HEK293T (cell line): ENCODE measurements around the gene GNLY.
A peak's percentile ranks its signal among the peaks of the same experiment; 100 is the strongest.

ENCODE experiments used
- CTCF ChIA-PET: fragments of 350-600 bp; formaldehyde crosslinking; extraction: SDS; loops from one replicate; lab custom pipeline; 2021; ENCODE audit warnings: antibody characterized with exemption, inconsistent platforms; lab: Yijun Ruan, JAX
- POLR2A ChIA-PET: fragments of 350-600 bp; formaldehyde crosslinking; extraction: SDS; loops from one replicate; lab custom pipeline; 2020; ENCODE audit warnings: antibody characterized with exemption, inconsistent platforms; lab: Yijun Ruan, JAX
- DNase-seq: peaks from one replicate; pipeline ENCODE4 v3.0.0; 2012; ENCODE audit warnings: mixed read lengths; ENCODE audit errors: extremely low spot score
- ARNT ChIP-seq: fragments of 450-650 bp; IDR thresholded peaks from 2 replicates; pipeline ENCODE4 v1.6.1; 2017; ENCODE audit warnings: mild to moderate bottlenecking
- BHLHE40 ChIP-seq: fragments of 450-650 bp; IDR thresholded peaks from 2 replicates; pipeline ENCODE4 v1.6.1; 2016; ENCODE audit warnings: mild to moderate bottlenecking, moderate library complexity, borderline replicate concordance
- CTBP1 ChIP-seq: fragments of 450-650 bp; IDR thresholded peaks from 2 replicates; pipeline ENCODE4 v1.6.1; 2016; ENCODE audit warnings: borderline replicate concordance
- ELF4 ChIP-seq: fragments of 450-650 bp; IDR thresholded peaks from 2 replicates; pipeline ENCODE4 v1.6.1; 2017; ENCODE audit warnings: antibody characterized with exemption
- FOXA1 ChIP-seq: fragments of 450-650 bp; IDR thresholded peaks from 2 replicates; pipeline ENCODE4 v1.6.1; 2016; ENCODE audit warnings: mild to moderate bottlenecking
- FOXK2 ChIP-seq: fragments of 450-650 bp; IDR thresholded peaks from 2 replicates; pipeline ENCODE4 v1.6.1; 2016; ENCODE audit warnings: mild to moderate bottlenecking
- FOXM1 ChIP-seq: fragments of 450-650 bp; IDR thresholded peaks from 2 replicates; pipeline ENCODE4 v1.6.1; 2017; ENCODE audit warnings: mild to moderate bottlenecking, borderline replicate concordance
- HDGF ChIP-seq: fragments of 450-650 bp; IDR thresholded peaks from 2 replicates; pipeline ENCODE4 v1.6.1; 2017; ENCODE audit warnings: antibody characterized with exemption, borderline replicate concordance
- L3MBTL2 ChIP-seq: fragments of 450-650 bp; conservative IDR thresholded peaks from 2 replicates; pipeline ENCODE4 v1.6.1; 2016; ENCODE audit warnings: mild to moderate bottlenecking
- LEF1 ChIP-seq: fragments of 450-650 bp; IDR thresholded peaks from 2 replicates; pipeline ENCODE4 v1.6.1; 2017; ENCODE audit warnings: mild to moderate bottlenecking, borderline replicate concordance
- NFRKB ChIP-seq: fragments of 450-650 bp; IDR thresholded peaks from 2 replicates; pipeline ENCODE4 v1.6.1; 2016; ENCODE audit warnings: mild to moderate bottlenecking, moderate library complexity
- PKNOX1 ChIP-seq: fragments of 450-650 bp; IDR thresholded peaks from 2 replicates; pipeline ENCODE4 v1.6.1; 2016
- SP1 ChIP-seq: fragments of 450-650 bp; IDR thresholded peaks from 2 replicates; pipeline ENCODE4 v1.6.1; 2017
- SUZ12 ChIP-seq: fragments of 450-650 bp; IDR thresholded peaks from 2 replicates; pipeline ENCODE4 v1.6.1; 2016; ENCODE audit warnings: mild to moderate bottlenecking
- TARDBP ChIP-seq: fragments of 450-650 bp; IDR thresholded peaks from 2 replicates; pipeline ENCODE4 v1.6.1; 2016
- ZNF384 ChIP-seq: fragments of 450-650 bp; IDR thresholded peaks from 2 replicates; pipeline ENCODE4 v1.6.1; 2016

The GNLY gene

GRCh38 chr2:85694052-85695025 lies at the start of gene GNLY:
Gene GNLY, plus strand, starts transcription at chr2:85694358. Its CDS starts 61 bp downstream, at chr2:85694419.
- TF ChIP-seq PKNOX1 (no peak), SP1 (no peak), CTBP1 (no peak), LEF1 (no peak), BHLHE40 (no peak), ARNT (no peak), ZNF384 (no peak), FOXM1 (no peak), FOXK2 (no peak), SUZ12 (no peak), FOXA1 (no peak)
- ChIA-PET POLR2A (no interaction called here), CTCF (no interaction called here)
- no peak for DNase-seq

GRCh38 chr2:85644909-85645308 lies 49.2 kb upstream of the GNLY start:
- POLR2A ChIA-PET, result no interaction called here
- no peak for DNase-seq
- CTCF ChIA-PET, result interaction anchor here (0.5 to 5.6 kb wide), 2 partner anchors 8 to 175 kb away, joined by 4 to 40 read pairs; no protein-coding TSS in a partner anchor
- TF ChIP-seq FOXK2, result no peak
- no peak for TF ChIP-seq FOXA1
- TF ChIP-seq SUZ12, result no peak
- TF ChIP-seq FOXM1, result no peak
- TF ChIP-seq HDGF, result no peak
- no peak for TF ChIP-seq NFRKB
- no peak for TF ChIP-seq ELF4
- TF ChIP-seq CTBP1, result no peak
- TF ChIP-seq SP1, result no peak
- no peak for TF ChIP-seq LEF1
- no peak for TF ChIP-seq ZNF384
- TF ChIP-seq TARDBP, result no peak
- no peak for TF ChIP-seq L3MBTL2
- TF ChIP-seq PKNOX1, result no peak

GRCh38 chr2:85646166-85646565 lies 48.0 kb upstream of the GNLY start:
- DNase-seq, result no peak
- TF ChIP-seq CTBP1 (no peak), ELF4 (no peak), HDGF (no peak), NFRKB (no peak), SP1 (no peak), L3MBTL2 (no peak), PKNOX1 (no peak), BHLHE40 (no peak)
- ChIA-PET POLR2A (no interaction called here), CTCF (interaction anchor here (5.6 kb wide), 1 partner anchor 10 kb away, joined by 40 read pairs; no protein-coding TSS in a partner anchor)

- ChIA-PET CTCF (interaction anchor here (0.6 to 5.6 kb wide), 3 partner anchors 11 to 28 kb away, joined by 3 to 40 read pairs (median 5); no protein-coding TSS in a partner anchor), POLR2A (no interaction called here)
- TF ChIP-seq LEF1 (no peak), ZNF384 (no peak), SUZ12 (no peak), L3MBTL2 (no peak), FOXA1 (no peak), PKNOX1 (no peak), SP1 (no peak), BHLHE40 (no peak), FOXK2 (no peak), NFRKB (no peak), ARNT (no peak), HDGF (no peak), TARDBP (no peak), FOXM1 (no peak), ELF4 (no peak), CTBP1 (no peak)
- no peak for DNase-seq
Measured at GRCh38 chr2:85647823-85648526, 46.2 kb upstream of the GNLY start.

- DNase-seq, result peak; percentile 44
- TF ChIP-seq HDGF (no peak), FOXM1 (no peak), ARNT (no peak), FOXA1 (no peak), SP1 (no peak), ELF4 (no peak), FOXK2 (no peak), BHLHE40 (no peak), NFRKB (no peak), TARDBP (no peak), PKNOX1 (no peak), ZNF384 (no peak), LEF1 (no peak), CTBP1 (no peak), SUZ12 (no peak), L3MBTL2 (no peak)
- CTCF ChIA-PET, result interaction anchor here (0.6 to 5.6 kb wide), 3 partner anchors 12 to 29 kb away, joined by 3 to 40 read pairs (median 5); no protein-coding TSS in a partner anchor
- POLR2A ChIA-PET, result interaction anchor here (1.3 kb wide), 1 partner anchor 11 kb away, joined by 3 read pairs; no protein-coding TSS in a partner anchor
Measured at GRCh38 chr2:85648619-85649018, 45.5 kb upstream of the GNLY start.
